SH-SY5Y (cell line): ENCODE data around the gene SUN2.

Experiments used
- GATA2 ChIP-seq: IDR thresholded peaks from 2 replicates; pipeline ENCODE4 v1.6.1; 2011; ENCODE audit warnings: mild to moderate bottlenecking, low read depth, low read length
- GATA3 ChIP-seq: IDR thresholded peaks from 2 replicates; pipeline ENCODE4 v1.6.1; 2011; ENCODE audit warnings: low read depth, mild to moderate bottlenecking, low read length, moderate library complexity

SUN2 gene

GRCh38 chr22:38715176-38715764, 40.5 kb downstream of the SUN2 start:
- TF ChIP-seq GATA2 (no peak), GATA3 (no peak)

- TF ChIP-seq GATA2: no peak
- TF ChIP-seq GATA3: no peak
Observed at GRCh38 chr22:38713921-38714320, 41.9 kb downstream of the SUN2 start.

GRCh38 chr22:38712486-38713207, 43.2 kb downstream of the SUN2 start:
- no peak for TF ChIP-seq GATA3
- TF ChIP-seq GATA2: no peak

- TF ChIP-seq GATA2 (no peak), GATA3 (no peak)
Observed at GRCh38 chr22:38710866-38711265, 44.9 kb downstream of the SUN2 start.

GRCh38 chr22:38710351-38710750, 45.4 kb downstream of the SUN2 start:
- no peak for TF ChIP-seq GATA2
- TF ChIP-seq GATA3: no peak

- TF ChIP-seq GATA2 (no peak), GATA3 (no peak)
Observed at GRCh38 chr22:38709306-38709705, 46.5 kb downstream of the SUN2 start.

- TF ChIP-seq GATA3 (no peak), GATA2 (no peak)
Observed at GRCh38 chr22:38707984-38708383, 47.8 kb downstream of the SUN2 start.

GRCh38 chr22:38707346-38707745, 48.5 kb downstream of the SUN2 start:
- no peak for TF ChIP-seq GATA3
- no peak for TF ChIP-seq GATA2

GRCh38 chr22:38706901-38707195, 49.0 kb downstream of the SUN2 start:
- TF ChIP-seq GATA3: no peak
- no peak for TF ChIP-seq GATA2

- TF ChIP-seq GATA3 (no peak), GATA2 (no peak)
Observed at GRCh38 chr22:38706101-38706900, 49.5 kb downstream of the SUN2 start.

GRCh38 chr22:38705235-38706100, 50.3 kb downstream of the SUN2 start, which contains the start of gene GTPBP1:
Gene GTPBP1 (plus strand): TSS chr22:38705944. CDS start chr22:38705956, 12 bp downstream.
- TF ChIP-seq GATA2: no peak
- TF ChIP-seq GATA3: no peak

- TF ChIP-seq GATA3 (no peak), GATA2 (no peak)
Observed at GRCh38 chr22:38704654-38705234, 51.1 kb downstream of the SUN2 start.

GRCh38 chr22:38700789-38701628, 54.8 kb downstream of the SUN2 start, which contains the start of gene JOSD1:
Gene JOSD1 (minus strand): TSS chr22:38700943. CDS start chr22:38699987, 956 bp downstream.
- TF ChIP-seq GATA2 (no peak), GATA3 (no peak)
